Stimulated activated naive B cell treated with anti-CD40 and anti-IgM and Interleukin-4, amounts not matched to agents 10 μg/mL and 1 μg/mL and 100 μg/mL, for 72 hours (primary cell): ENCODE measurements around the gene OCIAD1.

Source experiments
- ATAC-seq, 2 donors: fragments of 150-1000 bp; cut with Tn5 transposase; replicated peaks; 2 replicates each; pipeline ENCODE4 v1.10.0; 2021; ENCODE audit warnings: moderate library complexity in 1 of 2
- DNase-seq: peaks from one replicate; pipeline ENCODE4 v3.0.0; 2021
- H3K27ac Mint-ChIP-seq: one replicate; pipeline ENCODE4 v1.8.0; 2022; ENCODE audit warnings: mild to moderate bottlenecking, mixed read lengths
- H3K27me3 Mint-ChIP-seq, 2 donors: one replicate each; pipeline ENCODE4 v1.8.0; 2022; ENCODE audit warnings: mixed read lengths in 2 of 2
- H3K36me3 Mint-ChIP-seq, 2 donors: one replicate each; pipeline ENCODE4 v1.8.0; 2022; ENCODE audit warnings: mixed read lengths in 2 of 2, mild to moderate bottlenecking in 1 of 2
- H3K4me1 Mint-ChIP-seq, 2 donors: one replicate each; pipeline ENCODE4 v1.8.0; 2022; ENCODE audit warnings: mixed read lengths in 2 of 2, mild to moderate bottlenecking in 1 of 2
- H3K4me3 Mint-ChIP-seq, 2 donors: one replicate each; pipeline ENCODE4 v1.8.0; 2022; ENCODE audit warnings: mild to moderate bottlenecking in 2 of 2, mixed read lengths in 2 of 2, moderate library complexity in 1 of 2
- H3K9me3 Mint-ChIP-seq, 2 donors: one replicate each; pipeline ENCODE4 v1.8.0; 2022; ENCODE audit warnings: mixed read lengths in 2 of 2, mild to moderate bottlenecking in 1 of 2

Gene OCIAD1, protein sequence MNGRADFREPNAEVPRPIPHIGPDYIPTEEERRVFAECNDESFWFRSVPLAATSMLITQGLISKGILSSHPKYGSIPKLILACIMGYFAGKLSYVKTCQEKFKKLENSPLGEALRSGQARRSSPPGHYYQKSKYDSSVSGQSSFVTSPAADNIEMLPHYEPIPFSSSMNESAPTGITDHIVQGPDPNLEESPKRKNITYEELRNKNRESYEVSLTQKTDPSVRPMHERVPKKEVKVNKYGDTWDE

DNA sequence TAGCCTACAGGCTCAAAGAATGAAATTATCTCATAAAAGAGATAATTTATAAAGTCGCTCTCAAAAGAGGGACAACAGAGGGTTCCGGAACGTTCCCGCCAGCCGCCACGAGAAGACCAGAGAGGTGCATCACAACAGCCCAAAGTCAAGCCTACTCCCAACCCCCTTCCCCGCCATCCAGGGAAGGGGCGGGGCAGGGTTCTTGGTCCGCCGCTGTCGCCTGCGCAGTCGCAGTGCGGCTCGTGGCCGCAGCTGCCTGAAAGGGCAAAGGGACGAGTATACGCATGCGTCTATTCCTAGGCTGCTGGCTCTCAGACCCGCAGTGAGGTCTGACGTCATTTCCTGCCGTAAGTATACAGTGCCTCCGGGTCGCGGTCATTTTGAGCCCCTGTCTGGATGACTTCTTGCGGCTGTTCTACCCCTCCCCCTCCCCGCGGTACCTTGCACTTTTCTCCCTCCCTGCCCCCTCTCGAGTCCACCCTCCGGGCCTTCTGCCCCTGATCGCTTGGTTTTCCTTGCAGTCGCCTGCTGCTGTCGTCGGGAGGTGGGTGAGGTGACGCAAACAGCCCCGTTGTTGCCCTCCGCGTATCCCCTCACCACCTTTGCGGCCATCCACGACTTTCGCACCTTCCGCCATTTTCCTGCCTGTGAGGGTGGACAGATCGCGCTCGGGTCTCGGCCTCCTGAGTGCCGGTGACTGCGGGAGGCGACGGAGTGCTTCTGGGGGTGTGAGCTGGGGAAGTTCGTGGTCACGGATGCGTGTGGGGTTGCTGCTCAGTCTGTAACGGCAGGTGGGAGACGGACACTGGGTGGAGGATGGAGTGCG is at the start of gene OCIAD1:
TSS of gene OCIAD1 (plus strand) at position 383 of the 826 bp plus-strand sequence. CDS start 1,537 bp downstream, outside the sequence.
- Mint-ChIP-seq H3K36me3 (peaks cover 10 to 16% of the 10 kb centered on the region in 2 donors), H3K27ac (peak within 1 kb of the TSS; percentile 100), H3K9me3 (peaks cover 0 to 2% of the 10 kb centered on the region in 2 donors), H3K27me3 (peaks cover 0 to 7% of the 10 kb centered on the region in 2 donors), H3K4me1 (peaks cover 11 to 15% of the 10 kb centered on the region in 2 donors), H3K4me3 (peak within 1 kb of the TSS; percentile 94 to 100)
- DNase-seq (peak; percentile 96), ATAC-seq (peak; percentile 98 to 99)

GRCh38 chr4:48781968-48782367 is 48.9 kb upstream of the OCIAD1 start:
- no peak for ATAC-seq
- H3K4me3 Mint-ChIP-seq = no peak overlapping the region
- H3K27me3 Mint-ChIP-seq = no peaks in the 10 kb centered on the region
- no peaks in the 10 kb centered on the region for H3K9me3 Mint-ChIP-seq
- peaks cover 8 to 28% of the 10 kb centered on the region in 2 donors for H3K4me1 Mint-ChIP-seq
- no peak overlapping the region for H3K27ac Mint-ChIP-seq
- DNase-seq = no peak
- no peaks in the 10 kb centered on the region for H3K36me3 Mint-ChIP-seq

GRCh38 chr4:48785302-48785701 is 45.6 kb upstream of the OCIAD1 start:
- H3K36me3 Mint-ChIP-seq = no peaks in the 10 kb centered on the region
- H3K27me3 Mint-ChIP-seq = no peaks in the 10 kb centered on the region
- H3K27ac Mint-ChIP-seq = no peak overlapping the region
- H3K9me3 Mint-ChIP-seq = no peaks in the 10 kb centered on the region
- ATAC-seq (no peak), DNase-seq (no peak)
- no peak overlapping the region for H3K4me3 Mint-ChIP-seq
- peaks cover 3 to 9% of the 10 kb centered on the region in 2 donors for H3K4me1 Mint-ChIP-seq

GRCh38 chr4:48786549-48786948 is 44.3 kb upstream of the OCIAD1 start:
- no peaks in the 10 kb centered on the region for H3K9me3 Mint-ChIP-seq
- no peak for DNase-seq
- H3K27me3 Mint-ChIP-seq = no peaks in the 10 kb centered on the region
- no peak overlapping the region for H3K4me3 Mint-ChIP-seq
- no peaks in the 10 kb centered on the region for H3K36me3 Mint-ChIP-seq
- peaks cover 0 to 2% of the 10 kb centered on the region in 2 donors for H3K4me1 Mint-ChIP-seq
- no peak overlapping the region for H3K27ac Mint-ChIP-seq
- ATAC-seq = no peak

DNA sequence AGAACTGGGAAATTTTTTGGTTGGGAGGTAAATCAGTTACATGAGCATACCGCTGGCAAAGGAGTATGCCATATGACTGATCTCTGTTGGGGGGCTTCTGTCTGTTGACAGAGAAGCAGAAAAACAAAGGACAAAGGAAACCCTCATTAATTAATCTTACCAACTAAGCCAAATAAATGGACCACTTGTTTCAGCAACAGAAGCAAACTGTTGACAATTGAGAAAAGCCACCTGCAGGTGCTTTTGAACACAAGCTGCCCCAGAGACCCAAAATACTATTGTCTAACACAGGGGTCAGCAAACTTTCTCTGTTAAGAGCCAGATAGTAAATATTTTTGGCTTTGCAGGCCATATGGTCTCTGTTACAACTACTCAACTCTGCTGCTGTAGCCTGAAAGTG is 43.8 kb upstream of the OCIAD1 start:
- Mint-ChIP-seq H3K4me3 (no peak overlapping the region), H3K27me3 (no peaks in the 10 kb centered on the region), H3K27ac (no peak overlapping the region), H3K9me3 (no peaks in the 10 kb centered on the region), H3K4me1 (peaks cover 0 to under 1% of the 10 kb centered on the region in 2 donors), H3K36me3 (no peaks in the 10 kb centered on the region)
- no peak for ATAC-seq
- DNase-seq = no peak

DNA sequence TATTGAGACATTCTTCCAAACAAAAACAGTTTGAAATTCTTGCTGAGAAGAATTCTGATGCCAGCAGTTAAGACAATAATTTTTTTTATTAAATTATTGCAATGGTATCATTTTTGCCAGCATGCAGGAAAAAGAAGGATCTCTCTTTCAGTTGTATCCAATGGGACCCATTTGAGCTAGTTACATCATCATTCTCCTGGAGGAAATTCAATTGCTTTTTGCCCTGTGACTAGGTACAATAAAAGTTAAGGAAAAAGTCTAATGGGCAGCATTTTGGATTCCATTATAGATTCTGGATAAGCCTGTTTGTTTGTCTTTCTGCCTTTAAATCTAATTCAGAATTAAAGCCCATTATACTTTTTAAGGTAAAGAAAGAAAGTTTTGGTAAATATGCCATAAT is 40.3 kb upstream of the OCIAD1 start:
- H3K27ac Mint-ChIP-seq = no peak overlapping the region
- no peaks in the 10 kb centered on the region for H3K36me3 Mint-ChIP-seq
- H3K9me3 Mint-ChIP-seq = no peaks in the 10 kb centered on the region
- ATAC-seq = no peak
- H3K4me1 Mint-ChIP-seq = peaks cover 18 to 26% of the 10 kb centered on the region in 2 donors
- no peaks in the 10 kb centered on the region for H3K27me3 Mint-ChIP-seq
- no peak for DNase-seq
- H3K4me3 Mint-ChIP-seq = no peak overlapping the region

- Mint-ChIP-seq H3K36me3 (no peaks in the 10 kb centered on the region), H3K4me3 (no peak overlapping the region), H3K9me3 (no peaks in the 10 kb centered on the region), H3K27me3 (no peaks in the 10 kb centered on the region), H3K27ac (no peak overlapping the region), H3K4me1 (peaks cover 19 to 30% of the 10 kb centered on the region in 2 donors)
- ATAC-seq (no peak), DNase-seq (no peak)
Measured at GRCh38 chr4:48791313-48791712, 39.6 kb upstream of the OCIAD1 start.

DNA sequence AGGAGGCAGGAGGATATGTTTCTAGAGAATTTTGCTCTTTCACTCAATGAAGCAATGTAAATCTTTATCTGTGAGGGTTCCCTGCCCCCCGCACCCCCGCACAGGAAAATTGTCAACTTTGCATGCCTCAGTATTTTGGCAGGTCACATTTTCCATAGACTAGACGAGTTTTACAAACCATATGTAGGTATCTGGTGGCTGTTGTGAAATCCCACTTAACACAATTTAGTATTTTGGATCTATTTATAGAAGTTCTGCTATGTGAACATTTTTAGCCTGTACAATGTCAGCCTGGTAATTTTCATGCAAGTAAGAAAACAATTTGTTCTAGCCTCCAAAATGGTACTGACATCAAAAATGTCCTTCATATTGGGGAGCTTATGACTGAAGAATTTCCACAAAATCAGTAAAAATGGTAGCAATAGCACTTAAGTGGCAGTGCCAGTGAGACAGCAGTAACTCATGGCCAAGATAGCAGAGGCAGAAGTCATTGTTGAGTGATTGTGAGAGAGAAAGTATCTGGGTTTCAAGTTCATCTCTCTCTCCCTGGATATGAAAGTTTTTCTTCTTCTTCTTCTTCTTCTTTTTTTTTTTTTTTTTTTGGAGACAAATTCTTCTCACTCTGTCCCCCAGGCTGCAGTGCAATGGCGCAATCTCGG is 38.4 kb upstream of the OCIAD1 start:
- peaks cover 0 to 3% of the 10 kb centered on the region in 2 donors for H3K9me3 Mint-ChIP-seq
- peak overlapping the region; percentile 47 for H3K27ac Mint-ChIP-seq
- no peak for DNase-seq
- peak overlapping the region; percentile 6 to 30 for H3K4me3 Mint-ChIP-seq
- no peaks in the 10 kb centered on the region for H3K36me3 Mint-ChIP-seq
- H3K4me1 Mint-ChIP-seq = peaks cover 22 to 39% of the 10 kb centered on the region in 2 donors
- no peaks in the 10 kb centered on the region for H3K27me3 Mint-ChIP-seq
- peak; percentile 80 to 84 for ATAC-seq

GRCh38 chr4:48795108-48795507 is 35.8 kb upstream of the OCIAD1 start:
- DNase-seq = no peak
- Mint-ChIP-seq H3K27ac (peak overlapping the region; percentile 57), H3K4me3 (peak overlapping the region in 1 of 2 donors; percentile 21), H3K4me1 (peaks cover 31 to 50% of the 10 kb centered on the region in 2 donors), H3K27me3 (peaks cover 0 to 7% of the 10 kb centered on the region in 2 donors), H3K9me3 (peaks cover 0 to 3% of the 10 kb centered on the region in 2 donors), H3K36me3 (no peaks in the 10 kb centered on the region)
- ATAC-seq = peak; percentile 34 to 44

DNA sequence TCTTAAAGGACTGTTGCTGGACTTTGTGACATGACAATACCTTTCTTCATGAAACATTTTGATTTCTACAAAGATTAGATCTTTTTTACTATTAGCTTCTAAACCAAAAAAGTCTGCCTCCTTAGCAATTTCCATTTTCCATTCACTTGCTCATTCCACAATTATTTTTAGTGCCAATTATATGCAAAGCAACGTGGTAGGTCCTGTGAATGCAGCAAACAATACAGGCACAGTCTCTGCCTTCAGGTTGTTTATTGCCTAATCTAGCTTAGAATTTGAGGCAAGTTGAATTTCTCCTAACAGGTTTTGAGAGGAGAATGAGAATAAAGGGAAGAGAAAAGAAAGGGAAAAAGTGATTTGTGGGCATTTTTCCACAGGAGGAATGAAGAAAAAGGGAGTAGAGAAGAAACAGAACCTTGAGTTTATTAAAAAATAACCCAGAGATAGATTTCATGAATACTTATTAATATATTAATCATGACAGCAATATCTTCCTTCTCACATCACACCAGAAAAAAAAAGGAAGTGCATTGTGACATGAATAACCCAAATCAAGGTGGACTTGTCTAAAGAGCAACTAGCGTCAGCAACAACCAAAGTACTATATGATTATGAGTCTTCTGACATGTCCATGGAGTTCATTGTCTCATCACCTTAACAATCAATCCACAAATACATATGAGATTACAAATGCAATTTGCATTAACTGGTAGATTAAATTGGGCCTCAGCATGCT is 34.5 kb upstream of the OCIAD1 start:
- Mint-ChIP-seq H3K27me3 (peaks cover 0 to 7% of the 10 kb centered on the region in 2 donors), H3K27ac (no peak overlapping the region), H3K36me3 (no peaks in the 10 kb centered on the region), H3K4me1 (peaks cover 31 to 50% of the 10 kb centered on the region in 2 donors), H3K9me3 (peaks cover 0 to 3% of the 10 kb centered on the region in 2 donors), H3K4me3 (no peak overlapping the region)
- DNase-seq (no peak), ATAC-seq (no peak)

- Mint-ChIP-seq H3K36me3 (no peaks in the 10 kb centered on the region), H3K27ac (no peak overlapping the region), H3K27me3 (peaks cover 0 to 7% of the 10 kb centered on the region in 2 donors), H3K4me1 (peaks cover 35 to 54% of the 10 kb centered on the region in 2 donors), H3K9me3 (peaks cover 0 to 3% of the 10 kb centered on the region in 2 donors), H3K4me3 (no peak overlapping the region)
- no peak for ATAC-seq
- no peak for DNase-seq
Measured at GRCh38 chr4:48796927-48797679, 33.8 kb upstream of the OCIAD1 start.

- Mint-ChIP-seq H3K27ac (no peak overlapping the region), H3K36me3 (no peaks in the 10 kb centered on the region), H3K4me3 (no peak overlapping the region), H3K4me1 (peaks cover 27 to 46% of the 10 kb centered on the region in 2 donors), H3K27me3 (peaks cover 0 to 7% of the 10 kb centered on the region in 2 donors), H3K9me3 (peaks cover 0 to 3% of the 10 kb centered on the region in 2 donors)
- DNase-seq (no peak), ATAC-seq (no peak)
Measured at GRCh38 chr4:48798117-48798516, 32.8 kb upstream of the OCIAD1 start.

GRCh38 chr4:48799157-48799556 is 31.7 kb upstream of the OCIAD1 start:
- H3K4me1 Mint-ChIP-seq = peaks cover 25 to 42% of the 10 kb centered on the region in 2 donors
- no peaks in the 10 kb centered on the region for H3K36me3 Mint-ChIP-seq
- H3K27me3 Mint-ChIP-seq = peaks cover 0 to 7% of the 10 kb centered on the region in 2 donors
- DNase-seq (no peak), ATAC-seq (peak; percentile 54 to 57)
- peaks cover 0 to 3% of the 10 kb centered on the region in 2 donors for H3K9me3 Mint-ChIP-seq
- H3K4me3 Mint-ChIP-seq = no peak overlapping the region
- no peak overlapping the region for H3K27ac Mint-ChIP-seq
